CD4-positive, alpha-beta memory T cell (primary cell): ENCODE data around the gene COLEC11. TPM values are rescaled to one million over a fixed set of nuclear protein-coding genes. Genes with fewer than 3 reads are reported as not detected.

Experiments
- CTCF ChIA-PET: fragments of 350-600 bp; sonication (Branson Sonifier 250); formaldehyde crosslinking; loops from one replicate; lab custom pipeline; 2021; ENCODE audit warnings: inconsistent platforms; ENCODE audit not compliant: partially characterized antibody; lab: Charles Lee
- POLR2A ChIA-PET: fragments of 350-600 bp; sonication (Branson Sonifier 250); formaldehyde crosslinking; loops from one replicate; lab custom pipeline; 2021; ENCODE audit not compliant: partially characterized antibody; lab: Charles Lee
- DNase-seq, 5 donors: peaks; one replicate each; pipeline versions ENCODE4 v3.0.0 to v3.0.0-alpha.2; 2020 to 2022; ENCODE audit warnings: mixed read lengths in 1 of 5
- H3K27ac ChIP-seq: one replicate; pipeline ENCODE4 v1.7.0; 2013; ENCODE audit warnings: low read depth, low read length
- H3K27me3 ChIP-seq: 2 replicates; pipeline ENCODE4 v1.7.0; 2013; ENCODE audit warnings: mild to moderate bottlenecking, low read length, moderate library complexity; ENCODE audit not compliant: insufficient read depth
- H3K36me3 ChIP-seq: 2 replicates; pipeline ENCODE4 v1.7.0; 2013; ENCODE audit warnings: mild to moderate bottlenecking, low read length, moderate library complexity; ENCODE audit not compliant: insufficient read depth
- H3K4me1 ChIP-seq: 2 replicates; pipeline ENCODE4 v1.7.0; 2013; ENCODE audit warnings: mild to moderate bottlenecking, low read length, moderate library complexity; ENCODE audit not compliant: insufficient read depth
- H3K4me3 ChIP-seq, 2 donors: one replicate each; pipeline ENCODE4 v1.7.0; 2013; ENCODE audit warnings: low read length in 2 of 2, mild to moderate bottlenecking in 1 of 2
- H3K9me3 ChIP-seq, 2 donors: one replicate each; pipeline ENCODE4 v1.7.0; 2013; ENCODE audit warnings: low read length in 2 of 2, control low read depth in 1 of 2; ENCODE audit not compliant: control insufficient read depth in 1 of 2
- H3K27ac Mint-ChIP-seq, 7 donors: one replicate each; pipeline ENCODE4 v1.8.0; 2020 to 2021; ENCODE audit warnings: mixed read lengths in 7 of 7, mild to moderate bottlenecking in 6 of 7, inconsistent platforms in 3 of 7, moderate library complexity in 3 of 7
- H3K27me3 Mint-ChIP-seq, 2 donors: one replicate each; pipeline ENCODE4 v1.8.0; 2020 to 2021; ENCODE audit warnings: mixed read lengths in 2 of 2
- H3K36me3 Mint-ChIP-seq, 2 donors: one replicate each; pipeline ENCODE4 v1.8.0; 2020 to 2021; ENCODE audit warnings: mixed read lengths in 2 of 2, inconsistent platforms in 1 of 2, mild to moderate bottlenecking in 1 of 2
- H3K4me1 Mint-ChIP-seq, 4 donors: one replicate each; pipeline ENCODE4 v1.8.0; 2020 to 2021; ENCODE audit warnings: mixed read lengths in 4 of 4, mild to moderate bottlenecking in 1 of 4
- H3K4me3 Mint-ChIP-seq, 8 donors: one replicate each; pipeline ENCODE4 v1.8.0; 2020 to 2021; ENCODE audit warnings: mixed read lengths in 8 of 8, mild to moderate bottlenecking in 7 of 8, moderate library complexity in 6 of 8, inconsistent platforms in 3 of 8
- H3K9me3 Mint-ChIP-seq, 8 donors: one replicate each; pipeline ENCODE4 v1.8.0; 2020 to 2021; ENCODE audit warnings: mixed read lengths in 8 of 8, mild to moderate bottlenecking in 5 of 8, inconsistent platforms in 3 of 8, moderate library complexity in 1 of 8
- intact Hi-C: fragments of 100-400 bp; cut with micrococcal nuclease; formaldehyde crosslinking; loops from one replicate; pipeline ENCODE4 v1.15.1; 2023
- polyA plus RNA-seq, 2 donors: library from polyadenylated mRNA; unstranded; fragments of 300-500 nt; fragmentation: Illumina TruSeq; gene quantifications; one replicate each; pipeline ENCODE4 v1.2.3, GENCODE V29; 2021
- total RNA-seq, 2 experiments: library from RNA; stranded (reverse); gene quantifications; one replicate each; pipeline ENCODE4 v1.2.3, GENCODE V29; 2021

Gene COLEC11
- total and polyA plus RNA-seq, 4 experiments from 2014 or later, result 0.30 TPM; not detected in 3

GRCh38 chr2:3679180-3679579, 84.3 kb downstream of the COLEC11 start:
- no peaks in the 10 kb centered on the region for H3K36me3 ChIP-seq
- no peak overlapping the region for H3K27ac ChIP-seq
- Mint-ChIP-seq H3K9me3 (no peaks in the 10 kb centered on the region), H3K36me3 (no peaks in the 10 kb centered on the region), H3K4me1 (no peaks in the 10 kb centered on the region), H3K4me3 (no peak overlapping the region), H3K27me3 (peaks cover 2 to 4% of the 10 kb centered on the region in 2 donors), H3K27ac (no peak overlapping the region)
- intact Hi-C loops, result no loop called here
- H3K4me3 ChIP-seq, result no peak overlapping the region
- no peaks in the 10 kb centered on the region for H3K27me3 ChIP-seq
- POLR2A ChIA-PET, result no interaction called here
- CTCF ChIA-PET, result no interaction called here
- DNase-seq, result no peak
- H3K4me1 ChIP-seq, result no peaks in the 10 kb centered on the region
- no peaks in the 10 kb centered on the region for H3K9me3 ChIP-seq

GRCh38 chr2:3679616-3680393, 84.9 kb downstream of the COLEC11 start:
- CTCF ChIA-PET, result no interaction called here
- no peaks in the 10 kb centered on the region for H3K4me1 ChIP-seq
- Mint-ChIP-seq H3K9me3 (no peaks in the 10 kb centered on the region), H3K27me3 (peaks cover 2 to 4% of the 10 kb centered on the region in 2 donors), H3K4me3 (no peak overlapping the region), H3K27ac (no peak overlapping the region), H3K36me3 (no peaks in the 10 kb centered on the region), H3K4me1 (no peaks in the 10 kb centered on the region)
- no peak overlapping the region for H3K4me3 ChIP-seq
- intact Hi-C loops, result no loop called here
- no peak for DNase-seq
- POLR2A ChIA-PET, result no interaction called here
- no peaks in the 10 kb centered on the region for H3K36me3 ChIP-seq
- H3K27ac ChIP-seq, result no peak overlapping the region
- no peaks in the 10 kb centered on the region for H3K27me3 ChIP-seq
- H3K9me3 ChIP-seq, result no peaks in the 10 kb centered on the region

- no peaks in the 10 kb centered on the region for H3K27me3 ChIP-seq
- DNase-seq, result no peak
- H3K4me3 ChIP-seq, result no peak overlapping the region
- no peaks in the 10 kb centered on the region for H3K4me1 ChIP-seq
- ChIA-PET CTCF (no interaction called here), POLR2A (no interaction called here)
- Mint-ChIP-seq H3K27ac (no peak overlapping the region), H3K4me1 (no peaks in the 10 kb centered on the region), H3K27me3 (peaks cover 2 to 4% of the 10 kb centered on the region in 2 donors), H3K9me3 (peaks cover 0 to 3% (median 0%) of the 10 kb centered on the region in 8 donors), H3K4me3 (no peak overlapping the region), H3K36me3 (no peaks in the 10 kb centered on the region)
- no peaks in the 10 kb centered on the region for H3K36me3 ChIP-seq
- no peak overlapping the region for H3K27ac ChIP-seq
- H3K9me3 ChIP-seq, result no peaks in the 10 kb centered on the region
- intact Hi-C loops, result no loop called here
These were observed 85.8 kb downstream of the COLEC11 start for GRCh38 chr2:3680548-3681345.

GRCh38 chr2:3681625-3682024, 86.7 kb downstream of the COLEC11 start:
- peaks cover 6 to 7% of the 10 kb centered on the region in 2 donors for H3K27me3 Mint-ChIP-seq
- Histone ChIP-seq H3K27me3 (no peaks in the 10 kb centered on the region), H3K27ac (no peak overlapping the region), H3K4me3 (no peak overlapping the region), H3K4me1 (no peaks in the 10 kb centered on the region), H3K36me3 (no peaks in the 10 kb centered on the region), H3K9me3 (no peaks in the 10 kb centered on the region)
- no peak overlapping the region for H3K27ac Mint-ChIP-seq
- DNase-seq, result no peak
- H3K36me3 Mint-ChIP-seq, result no peaks in the 10 kb centered on the region
- H3K4me3 Mint-ChIP-seq, result no peak overlapping the region
- H3K9me3 Mint-ChIP-seq, result peaks cover 0 to 3% (median 0%) of the 10 kb centered on the region in 8 donors
- POLR2A ChIA-PET, result no interaction called here
- intact Hi-C loops, result no loop called here
- H3K4me1 Mint-ChIP-seq, result no peaks in the 10 kb centered on the region
- CTCF ChIA-PET, result no interaction called here

GRCh38 chr2:3682811-3683210, 87.9 kb downstream of the COLEC11 start:
- no peaks in the 10 kb centered on the region for H3K36me3 Mint-ChIP-seq
- no peaks in the 10 kb centered on the region for H3K4me1 ChIP-seq
- H3K9me3 ChIP-seq, result no peaks in the 10 kb centered on the region
- H3K27me3 Mint-ChIP-seq, result peaks cover 6% of the 10 kb centered on the region in 2 donors
- intact Hi-C loops, result no loop called here
- no peak overlapping the region for H3K27ac ChIP-seq
- H3K4me3 Mint-ChIP-seq, result no peak overlapping the region
- ChIA-PET CTCF (no interaction called here), POLR2A (no interaction called here)
- H3K27me3 ChIP-seq, result no peaks in the 10 kb centered on the region
- H3K4me3 ChIP-seq, result no peak overlapping the region
- H3K27ac Mint-ChIP-seq, result no peak overlapping the region
- H3K36me3 ChIP-seq, result no peaks in the 10 kb centered on the region
- no peaks in the 10 kb centered on the region for H3K4me1 Mint-ChIP-seq
- DNase-seq, result no peak
- peaks cover 0 to 3% (median 0%) of the 10 kb centered on the region in 8 donors for H3K9me3 Mint-ChIP-seq

GRCh38 chr2:3683748-3684454, 89.0 kb downstream of the COLEC11 start:
- Mint-ChIP-seq H3K27me3 (peaks cover 4 to 6% of the 10 kb centered on the region in 2 donors), H3K9me3 (peaks cover 0 to 4% (median 0%) of the 10 kb centered on the region in 8 donors), H3K27ac (no peak overlapping the region), H3K4me1 (no peaks in the 10 kb centered on the region), H3K4me3 (no peak overlapping the region), H3K36me3 (no peaks in the 10 kb centered on the region)
- no peak for DNase-seq
- ChIA-PET POLR2A (no interaction called here), CTCF (no interaction called here)
- no peaks in the 10 kb centered on the region for H3K27me3 ChIP-seq
- H3K4me3 ChIP-seq, result no peak overlapping the region
- H3K4me1 ChIP-seq, result no peaks in the 10 kb centered on the region
- no peaks in the 10 kb centered on the region for H3K36me3 ChIP-seq
- H3K9me3 ChIP-seq, result no peaks in the 10 kb centered on the region
- intact Hi-C loops, result no loop called here
- H3K27ac ChIP-seq, result no peak overlapping the region
